SK-N-SH treated with all-trans-retinoic acid at 6 μM for 48 hours (cell line): ENCODE results near the gene STMN1.

Experiments
- ATAC-seq: fragments of 200-7000 bp; cut with Tn5 transposase; 3 replicates; pipeline ENCODE4 v1.9.1; 2020; ENCODE audit warnings: mild to moderate bottlenecking, moderate library complexity
- ARNTL ChIP-seq: fragments of 450-650 bp; formaldehyde crosslinking; IDR thresholded peaks from 2 replicates; pipeline ENCODE4 v1.5.0; 2020; ENCODE audit warnings: low read depth, mild to moderate bottlenecking, moderate library complexity, borderline replicate concordance
- BACH2 ChIP-seq: fragments of 250-450 bp; sonication (Bioruptor Pico); IDR thresholded peaks from 2 replicates; pipeline ENCODE4 v1.9.0; 2021; ENCODE audit warnings: mild to moderate bottlenecking, borderline replicate concordance
- CREB5 ChIP-seq: fragments of 250-450 bp; sonication (Bioruptor Pico); IDR thresholded peaks from 2 replicates; pipeline ENCODE4 v1.5.1; 2020; ENCODE audit warnings: low read depth, mild to moderate bottlenecking, moderate library complexity
- CSDC2 ChIP-seq: fragments of 250-450 bp; sonication (Bioruptor Pico); IDR thresholded peaks from 2 replicates; pipeline ENCODE4 v1.5.0; 2020; ENCODE audit warnings: mild to moderate bottlenecking, moderate library complexity
- CSRNP3 ChIP-seq: fragments of 250-450 bp; sonication (Bioruptor Pico); IDR thresholded peaks from 2 replicates; pipeline ENCODE4 v1.5.1; 2021; ENCODE audit warnings: mild to moderate bottlenecking, moderate library complexity
- ESRRG ChIP-seq: fragments of 250-450 bp; sonication (Bioruptor Pico); IDR thresholded peaks from 2 replicates; pipeline ENCODE4 v1.6.1; 2021; ENCODE audit warnings: mild to moderate bottlenecking
- GLIS3 ChIP-seq: fragments of 250-450 bp; sonication (Bioruptor Pico); IDR thresholded peaks from 2 replicates; pipeline ENCODE4 v1.5.0; 2020; ENCODE audit warnings: mild to moderate bottlenecking, moderate library complexity
- ISL1 ChIP-seq: fragments of 250-450 bp; sonication (Bioruptor Pico); IDR thresholded peaks from 2 replicates; pipeline ENCODE4 v2.1.2; 2022; ENCODE audit warnings: mild to moderate bottlenecking, moderate library complexity
- OSR1 ChIP-seq: fragments of 250-450 bp; sonication (Bioruptor Pico); IDR thresholded peaks from 2 replicates; pipeline ENCODE4 v1.8.0; 2022; ENCODE audit warnings: moderate library complexity, mild to moderate bottlenecking, inconsistent platforms
- PATZ1 ChIP-seq: fragments of 250-450 bp; sonication (Bioruptor Pico); IDR thresholded peaks from 2 replicates; pipeline ENCODE4 v1.8.0; 2020; ENCODE audit warnings: mild to moderate bottlenecking, moderate library complexity, borderline replicate concordance
- PPARA ChIP-seq: fragments of 250-450 bp; sonication (Bioruptor Pico); IDR thresholded peaks from 2 replicates; pipeline ENCODE4 v1.5.0; 2020; ENCODE audit warnings: mild to moderate bottlenecking, borderline replicate concordance
- RARB ChIP-seq: fragments of 250-450 bp; sonication (Bioruptor Pico); IDR thresholded peaks from 2 replicates; pipeline ENCODE4 v1.8.0; 2021; ENCODE audit warnings: mild to moderate bottlenecking, moderate library complexity
- SNAI2 ChIP-seq: fragments of 250-450 bp; sonication (Bioruptor Pico); IDR thresholded peaks from 2 replicates; pipeline ENCODE4 v1.5.0; 2020; ENCODE audit warnings: mild to moderate bottlenecking, moderate library complexity
- TCF4 ChIP-seq: fragments of 250-450 bp; sonication (Bioruptor Pico); IDR thresholded peaks from 2 replicates; pipeline ENCODE4 v1.8.0; 2021; ENCODE audit warnings: mild to moderate bottlenecking, moderate library complexity, borderline replicate concordance
- TOX ChIP-seq: fragments of 250-450 bp; sonication (Bioruptor Pico); IDR thresholded peaks from 2 replicates; pipeline ENCODE4 v1.8.0; 2021; ENCODE audit warnings: mild to moderate bottlenecking, moderate library complexity, borderline replicate concordance
- TSHZ2 ChIP-seq: fragments of 250-450 bp; sonication (Bioruptor Pico); IDR thresholded peaks from 2 replicates; pipeline ENCODE4 v1.5.0; 2020; ENCODE audit warnings: mild to moderate bottlenecking, moderate library complexity
- ZC3H10 ChIP-seq: fragments of 250-450 bp; sonication (Bioruptor Pico); IDR thresholded peaks from 2 replicates; pipeline ENCODE4 v1.5.1; 2021; ENCODE audit warnings: mild to moderate bottlenecking, moderate library complexity
- ZFP30 ChIP-seq: fragments of 450-650 bp; formaldehyde crosslinking; IDR thresholded peaks from 2 replicates; pipeline ENCODE4 v1.5.0; 2022; ENCODE audit warnings: mild to moderate bottlenecking, moderate library complexity
- ZNF565 ChIP-seq: fragments of 450-650 bp; formaldehyde crosslinking; conservative IDR thresholded peaks from 2 replicates; pipeline ENCODE4 v1.5.0; 2020; ENCODE audit warnings: low read depth, mild to moderate bottlenecking, moderate library complexity
- ZNF70 ChIP-seq: fragments of 450-650 bp; formaldehyde crosslinking; IDR thresholded peaks from 2 replicates; pipeline ENCODE4 v1.5.0; 2020; ENCODE audit warnings: mild to moderate bottlenecking, moderate library complexity
- ZNF8 ChIP-seq: fragments of 450-650 bp; formaldehyde crosslinking; IDR thresholded peaks from 2 replicates; pipeline ENCODE4 v1.5.0; 2020; ENCODE audit warnings: mild to moderate bottlenecking, moderate library complexity

STMN1 gene

GRCh38 chr1:25879675-25880074 lies 26.5 kb downstream of the STMN1 start:
- TF ChIP-seq BACH2 (CRISPR knock-in tag) = no peak
- ATAC-seq = no peak

GRCh38 chr1:25878690-25879089 lies 27.5 kb downstream of the STMN1 start:
- ATAC-seq = no peak
- TF ChIP-seq TCF4 (CRISPR knock-in tag) (no peak), ARNTL (no peak), CSDC2 (no peak), PPARA (CRISPR knock-in tag) (no peak), PATZ1 (CRISPR knock-in tag) (no peak), TOX (CRISPR knock-in tag) (no peak), OSR1 (no peak), ZNF8 (CRISPR knock-in tag) (no peak), CSRNP3 (CRISPR knock-in tag) (no peak), RARB (CRISPR knock-in tag) (no peak), GLIS3 (CRISPR knock-in tag) (no peak), CREB5 (CRISPR knock-in tag) (no peak), ZFP30 (CRISPR knock-in tag) (no peak), ZNF70 (CRISPR knock-in tag) (no peak), ESRRG (CRISPR knock-in tag) (no peak), BACH2 (CRISPR knock-in tag) (no peak)

- ATAC-seq = no peak
- TF ChIP-seq ZNF8 (CRISPR knock-in tag) = no peak
- TF ChIP-seq TOX (CRISPR knock-in tag) = no peak
- TF ChIP-seq TSHZ2 (CRISPR knock-in tag) = no peak
- TF ChIP-seq SNAI2 (CRISPR knock-in tag) = no peak
- no peak for TF ChIP-seq OSR1
- no peak for TF ChIP-seq PATZ1 (CRISPR knock-in tag)
- TF ChIP-seq CSDC2 = no peak
- no peak for TF ChIP-seq ZFP30 (CRISPR knock-in tag)
- no peak for TF ChIP-seq CSRNP3 (CRISPR knock-in tag)
- no peak for TF ChIP-seq ISL1 (CRISPR knock-in tag)
- no peak for TF ChIP-seq CREB5 (CRISPR knock-in tag)
- TF ChIP-seq ESRRG (CRISPR knock-in tag) = no peak
- no peak for TF ChIP-seq ZC3H10 (CRISPR knock-in tag)
- TF ChIP-seq RARB (CRISPR knock-in tag) = no peak
- TF ChIP-seq ARNTL = no peak
- no peak for TF ChIP-seq ZNF565 (CRISPR knock-in tag)
- no peak for TF ChIP-seq TCF4 (CRISPR knock-in tag)
Observed at GRCh38 chr1:25877155-25877554, 29.1 kb downstream of the STMN1 start.
